ENCODE results near the gene GRID2. TPM values are rescaled to one million over a fixed set of nuclear protein-coding genes. Genes with fewer than 3 reads are reported as not detected.
A peak's percentile ranks its signal among the peaks of the same experiment; 100 is the strongest.

The GRID2 gene
- total RNA-seq, 3 donors from 2014 or later, result under 0.01 TPM

DNA sequence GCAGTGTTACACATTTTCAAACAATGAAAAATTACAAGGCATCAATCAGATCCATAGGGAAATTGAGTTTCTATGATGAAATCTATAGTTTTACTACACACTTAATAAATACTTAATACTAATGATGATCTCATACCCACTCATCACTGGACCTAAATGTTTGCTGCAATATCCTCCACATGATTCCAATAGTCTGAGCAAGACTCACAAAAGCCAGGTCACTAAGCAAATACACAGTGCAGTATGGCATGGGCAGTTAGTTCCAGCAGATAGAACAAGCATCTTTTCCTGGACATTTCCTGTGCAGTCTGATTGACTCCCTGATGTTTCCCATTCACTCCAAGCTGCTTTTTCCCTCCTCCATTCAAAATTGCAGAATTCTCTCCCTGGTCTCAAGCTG, 1415.8 kb downstream of the GRID2 start:
- Histone ChIP-seq H3K27me3 (no peaks in the 10 kb centered on the region), H3K27ac (no peak overlapping the region), H3K4me1 (no peaks in the 10 kb centered on the region), H3K4me3 (no peak overlapping the region), H3K9me3 (no peaks in the 10 kb centered on the region), H3K36me3 (no peaks in the 10 kb centered on the region)
- DNase-seq (ENCODE audit: low spot score in 2 of 2), result no peak
- TF ChIP-seq POLR2AphosphoS5 (IDR thresholded peaks at IDR 0.05) (no peak), POLR2A (IDR thresholded peaks at IDR 0.05) (no peak), CTCF (IDR thresholded peaks at IDR 0.05) (no peak)
- intact Hi-C loops (cut with DNase I; ENCODE audit: low total_unique reads), result no loop called here

DNA sequence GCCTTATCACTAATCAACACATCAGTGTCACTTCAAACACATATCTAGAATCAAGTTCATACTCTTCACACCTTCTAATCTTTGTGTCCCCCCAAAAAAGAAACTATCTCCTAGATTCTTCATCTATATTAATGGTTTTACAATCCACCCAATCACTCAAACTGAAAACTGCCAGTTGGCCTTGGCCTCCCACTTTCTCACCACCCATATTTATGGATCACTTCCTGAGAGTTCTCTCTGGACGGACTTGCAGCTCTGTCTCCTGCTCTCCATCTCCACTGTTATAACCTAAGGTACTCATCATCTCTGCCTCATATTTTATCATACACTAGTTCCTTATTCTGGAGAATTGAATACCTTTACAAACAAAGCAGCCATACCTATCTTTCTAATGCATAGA, 1418.7 kb downstream of the GRID2 start:
- Histone ChIP-seq H3K4me3 (no peak overlapping the region), H3K36me3 (no peaks in the 10 kb centered on the region), H3K27me3 (no peaks in the 10 kb centered on the region), H3K9me3 (no peaks in the 10 kb centered on the region), H3K27ac (no peak overlapping the region), H3K4me1 (no peaks in the 10 kb centered on the region)
- DNase-seq (ENCODE audit: low spot score in 2 of 2), result no peak
- intact Hi-C loops (cut with DNase I; ENCODE audit: low total_unique reads), result no loop called here
- TF ChIP-seq POLR2A (IDR thresholded peaks at IDR 0.05) (no peak), CTCF (IDR thresholded peaks at IDR 0.05) (no peak), POLR2AphosphoS5 (IDR thresholded peaks at IDR 0.05) (no peak)

DNA sequence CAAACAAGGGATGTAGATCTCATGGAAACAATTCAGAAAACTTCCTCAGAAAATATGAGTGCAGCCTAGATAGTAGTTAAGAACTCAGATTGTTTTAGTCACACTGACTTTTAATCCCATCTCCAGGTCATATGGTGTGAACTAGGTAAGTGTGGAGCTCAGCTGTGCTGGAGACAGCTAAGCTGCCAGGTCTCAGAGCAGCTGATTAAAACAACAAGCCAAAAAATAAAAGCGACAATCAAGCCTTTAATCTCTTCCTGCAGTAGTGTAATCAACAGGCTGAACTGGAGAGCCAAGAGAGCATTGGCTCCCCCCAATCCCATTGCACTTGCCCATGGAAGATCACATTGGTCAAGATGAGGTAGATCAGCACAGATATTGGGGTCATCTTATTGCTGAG, 1426.5 kb downstream of the GRID2 start:
- Histone ChIP-seq H3K36me3 (no peaks in the 10 kb centered on the region), H3K27me3 (no peaks in the 10 kb centered on the region), H3K4me3 (peak overlapping the region in 1 of 3 donors; percentile 28), H3K4me1 (no peaks in the 10 kb centered on the region), H3K9me3 (no peaks in the 10 kb centered on the region), H3K27ac (peak overlapping the region; percentile 74 to 84)
- DNase-seq (ENCODE audit: low spot score in 2 of 2), result no peak
- TF ChIP-seq CTCF (IDR thresholded peaks at IDR 0.05) (no peak), POLR2A (IDR thresholded peaks at IDR 0.05) (no peak), POLR2AphosphoS5 (IDR thresholded peaks at IDR 0.05) (no peak)
- intact Hi-C loops (cut with DNase I; ENCODE audit: low total_unique reads), result no loop called here

GRCh38 chr4:93730760-93731159, 1427.0 kb downstream of the GRID2 start:
- no peak for TF ChIP-seq POLR2A (IDR thresholded peaks at IDR 0.05)
- TF ChIP-seq CTCF (IDR thresholded peaks at IDR 0.05), result peak in 1 of 3 donors; percentile 13
- TF ChIP-seq POLR2AphosphoS5 (IDR thresholded peaks at IDR 0.05), result peak in 2 of 3 donors; percentile 19 to 60
- no peaks in the 10 kb centered on the region for H3K4me1 ChIP-seq
- H3K36me3 ChIP-seq, result no peaks in the 10 kb centered on the region
- no peaks in the 10 kb centered on the region for H3K27me3 ChIP-seq
- intact Hi-C loops (cut with DNase I; ENCODE audit: low total_unique reads), result no loop called here
- peak; percentile 54 to 93 for DNase-seq (ENCODE audit: low spot score in 2 of 2)
- H3K9me3 ChIP-seq, result no peaks in the 10 kb centered on the region
- peak overlapping the region; percentile 74 to 88 for H3K27ac ChIP-seq
- no peak overlapping the region for H3K4me3 ChIP-seq

- Histone ChIP-seq H3K36me3 (no peaks in the 10 kb centered on the region), H3K9me3 (no peaks in the 10 kb centered on the region), H3K27me3 (no peaks in the 10 kb centered on the region), H3K4me1 (no peaks in the 10 kb centered on the region), H3K27ac (peak overlapping the region; percentile 74 to 88), H3K4me3 (no peak overlapping the region)
- intact Hi-C loops (cut with DNase I; ENCODE audit: low total_unique reads), result no loop called here
- no peak for TF ChIP-seq POLR2AphosphoS5 (IDR thresholded peaks at IDR 0.05)
- no peak for TF ChIP-seq POLR2A (IDR thresholded peaks at IDR 0.05)
- TF ChIP-seq CTCF (IDR thresholded peaks at IDR 0.05), result no peak
- peak in 1 of 2 donors; percentile 58 for DNase-seq (ENCODE audit: low spot score in 2 of 2)
Observed at GRCh38 chr4:93731456-93731855, 1427.7 kb downstream of the GRID2 start.

Measured in breast epithelium (tissue), 4 donors.